Bronchial smooth muscle cell (primary cell): ENCODE data around the gene MAGEB6B. TPM values are rescaled to one million over a fixed set of nuclear protein-coding genes. Genes with fewer than 3 reads are reported as not detected.

ENCODE experiments used
- total RNA-seq: library from RNA; depleted of rRNA; stranded (reverse); fragments of >200 nt; gene quantifications from 2 replicates; pipeline ENCODE4 v1.2.1, GENCODE V29; 2014

Gene MAGEB6B
- total RNA-seq, result not detected in 2 replicates

GRCh38 chrX:26160301-26160700, at the start of gene MAGEB6B:
TSS of gene MAGEB6B (plus strand) at chrX:26160601. CDS start at chrX:26160601, 0 bp downstream.

GRCh38 chrX:26138274-26138673, 22.1 kb upstream of the MAGEB6B start, which contains the start of gene MAGEB18:
TSS of gene MAGEB18 (plus strand) at chrX:26138343. CDS start at chrX:26138986, 643 bp downstream.

GRCh38 chrX:26192204-26192603, 31.8 kb downstream of the MAGEB6B start, which contains the start of gene MAGEB6:
TSS of gene MAGEB6 (plus strand) at chrX:26192440. CDS start at chrX:26193847, 1,407 bp downstream.

Other genes with a start within 250 kb of the MAGEB6B start
- not detected in 2 replicates for gene MAGEB18, start 22.3 kb upstream of the MAGEB6B start, total RNA-seq
- gene MAGEB6, start 31.8 kb downstream of the MAGEB6B start, total RNA-seq, result not detected in 2 replicates
- not detected in 2 replicates for gene MAGEB5, start 55.6 kb downstream of the MAGEB6B start, total RNA-seq